Psoas muscle (tissue), 8 donors: ENCODE data around the gene HK3. TPM values are rescaled to one million over a fixed set of nuclear protein-coding genes. Genes with fewer than 3 reads are reported as not detected.

Source experiments
- ATAC-seq, 4 donors: fragments of 200-7000 bp; cut with Tn5 transposase; one replicate each; pipeline ENCODE4 v1.9.1; 2020; ENCODE audit warnings: moderate library complexity in 3 of 4, mild to moderate bottlenecking in 2 of 4
- DNase-seq, 2 donors: peaks; one replicate each; pipeline ENCODE4 v3.0.0-alpha.2; 2020
- H3K27ac ChIP-seq: fragments of 200-600 bp; one replicate; pipeline ENCODE4 v1.8.0; 2022
- H3K27me3 ChIP-seq, 3 donors: fragments of 200-600 bp in 1 of 3; one replicate each; pipeline versions ENCODE4 v1.6.1 to v1.8.0; 2013 to 2022; ENCODE audit warnings: low read length in 2 of 3, mild to moderate bottlenecking in 2 of 3, moderate library complexity in 1 of 3; ENCODE audit not compliant: insufficient read depth in 3 of 3
- H3K36me3 ChIP-seq, 2 donors: fragments of 200-600 bp in 1 of 2; one replicate each; pipeline versions ENCODE4 v1.6.1 to v1.8.0; 2013 to 2022; ENCODE audit warnings: low read depth in 1 of 2, mild to moderate bottlenecking in 1 of 2, moderate library complexity in 1 of 2; ENCODE audit not compliant: insufficient read depth in 1 of 2
- H3K4me1 ChIP-seq: fragments of 200-600 bp; one replicate; pipeline ENCODE4 v1.8.0; 2022
- H3K4me3 ChIP-seq: fragments of 200-600 bp; one replicate; pipeline ENCODE4 v1.8.0; 2022; ENCODE audit warnings: mild to moderate bottlenecking
- H3K9me3 ChIP-seq: fragments of 200-600 bp; one replicate; pipeline ENCODE4 v1.8.0; 2022
- CTCF ChIP-seq: fragments of 200-600 bp; IDR thresholded peaks from one replicate; pipeline ENCODE4 v1.8.0; 2022; ENCODE audit warnings: antibody characterized with exemption
- WGBS, 3 donors: extraction: QIAGEN DNeasy Blood & Tissue Kit; methylation state at CpG; one replicate each; pipeline versions ENCODE4 v1.1.6 to v1.1.7; 2013; 5-methylcytosine and 5-hydroxymethylcytosine counted together
- intact Hi-C, 2 donors: fragments of 100-400 bp; cut with DNase I; formaldehyde crosslinking; loops; one replicate each; pipeline versions ENCODE4 v1.11.0 to v1.14.2; 2022
- polyA plus RNA-seq, 3 donors: library from polyadenylated mRNA; stranded (reverse); fragments of 200-250 nt; gene quantifications; one replicate each; pipeline ENCODE4 v1.2.3, GENCODE V29; 2013
- total RNA-seq, 4 donors: library from RNA; stranded (reverse); fragmentation: NEBNext Ultra II Directional in 2 of 4; extraction: Animal tissue kit (Norgen Biotek cat#: 25700) in 2 of 4; gene quantifications; one replicate each; pipeline versions ENCODE4 v1.2.1 to v1.2.4, GENCODE V29; 2021 to 2023
- donor health status: healthy with polysubstance abuse.
- donor health status: DM: no; HTN: no; CAD: no; lungs with moderate emphysema.
- donor health status: Bipolar disorder and iron deficiency.
- donor health status: healthy.
- donor health status: DM: yes; HTN: yes; CAD: no.
- donor health status: DM: no; HTN: no; CAD: no.
- donor health status: DM: no; HTN: no; CAD: no.
- donor health status: DM: yes; HTN: yes; CAD: no.

HK3 gene
- total and polyA plus RNA-seq, 7 donors: 1.6 to 3.1 (median 2.4) TPM

- no peak for TF ChIP-seq CTCF
- Histone ChIP-seq H3K27me3 (no peaks in the 10 kb centered on the region), H3K9me3 (no peaks in the 10 kb centered on the region), H3K27ac (no peak overlapping the region), H3K36me3 (peaks cover 0 to 43% of the 10 kb centered on the region in 2 donors), H3K4me1 (no peaks in the 10 kb centered on the region), H3K4me3 (no peak overlapping the region)
- WGBS, 3 donors: 84 to 93% (median 93%) methylated on average over 1 of the region's 1 CpG
- ATAC-seq (no peak), DNase-seq (no peak)
- intact Hi-C loops: no loop called here
Observed at GRCh38 chr5:176929654-176930053, 30.5 kb upstream of the HK3 start.

- no peak overlapping the region for H3K27ac ChIP-seq
- intact Hi-C loops: no loop called here
- DNase-seq (no peak), ATAC-seq (no peak)
- TF ChIP-seq CTCF: no peak
- no peaks in the 10 kb centered on the region for H3K4me1 ChIP-seq
- no peak overlapping the region for H3K4me3 ChIP-seq
- 79 to 95% (median 83%) methylated on average over 3 of the region's 3 CpGs for WGBS, 3 donors
- no peaks in the 10 kb centered on the region for H3K27me3 ChIP-seq
- no peaks in the 10 kb centered on the region for H3K9me3 ChIP-seq
- peaks cover 0 to 25% of the 10 kb centered on the region in 2 donors for H3K36me3 ChIP-seq
Observed at GRCh38 chr5:176927562-176927961, 28.4 kb upstream of the HK3 start.

GRCh38 chr5:176922817-176923216 is 23.7 kb upstream of the HK3 start:
- no peaks in the 10 kb centered on the region for H3K27me3 ChIP-seq
- no peak for DNase-seq
- ATAC-seq: no peak
- no peak overlapping the region for H3K4me3 ChIP-seq
- intact Hi-C loops: no loop called here
- TF ChIP-seq CTCF: no peak
- no peaks in the 10 kb centered on the region for H3K9me3 ChIP-seq
- no peaks in the 10 kb centered on the region for H3K4me1 ChIP-seq
- peaks cover 0 to 10% of the 10 kb centered on the region in 2 donors for H3K36me3 ChIP-seq
- WGBS, 3 donors: 92 to 97% (median 97%) methylated on average over 2 of the region's 2 CpGs
- H3K27ac ChIP-seq: no peak overlapping the region

- no peak for TF ChIP-seq CTCF
- no peak for ATAC-seq
- peaks cover 0 to 13% of the 10 kb centered on the region in 2 donors for H3K36me3 ChIP-seq
- no peaks in the 10 kb centered on the region for H3K9me3 ChIP-seq
- no peak for DNase-seq
- no peaks in the 10 kb centered on the region for H3K4me1 ChIP-seq
- H3K27me3 ChIP-seq: no peaks in the 10 kb centered on the region
- H3K4me3 ChIP-seq: no peak overlapping the region
- 87 to 92% (median 88%) methylated on average over 3 of the region's 3 CpGs for WGBS, 3 donors
- intact Hi-C loops: no loop called here
- no peak overlapping the region for H3K27ac ChIP-seq
Observed at GRCh38 chr5:176921714-176922113, 22.6 kb upstream of the HK3 start.

GRCh38 chr5:176918613-176919012 is 19.5 kb upstream of the HK3 start:
- no peaks in the 10 kb centered on the region for H3K9me3 ChIP-seq
- DNase-seq (no peak), ATAC-seq (no peak)
- WGBS, 3 donors: 96 to 98% (median 97%) methylated on average over 6 of the region's 6 CpGs
- no peak overlapping the region for H3K4me3 ChIP-seq
- TF ChIP-seq CTCF: no peak
- no peaks in the 10 kb centered on the region for H3K27me3 ChIP-seq
- no peak overlapping the region for H3K27ac ChIP-seq
- intact Hi-C loops: no loop called here
- H3K4me1 ChIP-seq: no peaks in the 10 kb centered on the region
- H3K36me3 ChIP-seq: peaks cover 0 to 28% of the 10 kb centered on the region in 2 donors
